Measurements from ENCODE around the gene MAP4K3.

MAP4K3 gene

DNA sequence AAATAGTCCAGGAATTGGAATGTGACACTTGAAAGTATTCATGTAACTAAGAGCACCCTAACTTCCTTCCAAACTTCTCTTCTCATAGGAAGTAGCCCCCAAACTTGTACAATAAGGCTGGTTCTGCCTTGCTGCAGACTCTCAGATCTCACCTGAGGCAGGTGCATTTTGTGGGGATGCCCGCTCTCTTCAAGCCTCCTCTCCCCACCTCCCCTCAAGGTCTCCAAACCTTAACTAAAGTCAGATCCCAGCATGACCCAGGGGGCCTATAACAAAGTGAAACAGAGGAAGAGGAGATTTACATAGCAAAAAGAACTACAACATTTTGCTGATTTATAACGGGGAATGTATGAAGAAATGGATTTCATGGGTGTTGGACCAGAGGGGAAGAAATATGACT, 216.9 kb downstream of the MAP4K3 start:
- no peak for DNase-seq
- H3K27ac Mint-ChIP-seq: no peak overlapping the region
- no peaks in the 10 kb centered on the region for H3K9me3 Mint-ChIP-seq
- H3K4me1 Mint-ChIP-seq: no peaks in the 10 kb centered on the region
- no peaks in the 10 kb centered on the region for H3K36me3 Mint-ChIP-seq (ENCODE audit: low read depth)
- H3K4me3 Mint-ChIP-seq: no peak overlapping the region
- no peaks in the 10 kb centered on the region for H3K27me3 Mint-ChIP-seq (ENCODE audit: low read depth, poor library complexity)
- TF ChIP-seq, protein P1, sequence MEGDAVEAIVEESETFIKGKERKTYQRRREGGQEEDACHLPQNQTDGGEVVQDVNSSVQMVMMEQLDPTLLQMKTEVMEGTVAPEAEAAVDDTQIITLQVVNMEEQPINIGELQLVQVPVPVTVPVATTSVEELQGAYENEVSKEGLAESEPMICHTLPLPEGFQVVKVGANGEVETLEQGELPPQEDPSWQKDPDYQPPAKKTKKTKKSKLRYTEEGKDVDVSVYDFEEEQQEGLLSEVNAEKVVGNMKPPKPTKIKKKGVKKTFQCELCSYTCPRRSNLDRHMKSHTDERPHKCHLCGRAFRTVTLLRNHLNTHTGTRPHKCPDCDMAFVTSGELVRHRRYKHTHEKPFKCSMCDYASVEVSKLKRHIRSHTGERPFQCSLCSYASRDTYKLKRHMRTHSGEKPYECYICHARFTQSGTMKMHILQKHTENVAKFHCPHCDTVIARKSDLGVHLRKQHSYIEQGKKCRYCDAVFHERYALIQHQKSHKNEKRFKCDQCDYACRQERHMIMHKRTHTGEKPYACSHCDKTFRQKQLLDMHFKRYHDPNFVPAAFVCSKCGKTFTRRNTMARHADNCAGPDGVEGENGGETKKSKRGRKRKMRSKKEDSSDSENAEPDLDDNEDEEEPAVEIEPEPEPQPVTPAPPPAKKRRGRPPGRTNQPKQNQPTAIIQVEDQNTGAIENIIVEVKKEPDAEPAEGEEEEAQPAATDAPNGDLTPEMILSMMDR (IDR thresholded peaks at IDR 0.05): no peak

DNA sequence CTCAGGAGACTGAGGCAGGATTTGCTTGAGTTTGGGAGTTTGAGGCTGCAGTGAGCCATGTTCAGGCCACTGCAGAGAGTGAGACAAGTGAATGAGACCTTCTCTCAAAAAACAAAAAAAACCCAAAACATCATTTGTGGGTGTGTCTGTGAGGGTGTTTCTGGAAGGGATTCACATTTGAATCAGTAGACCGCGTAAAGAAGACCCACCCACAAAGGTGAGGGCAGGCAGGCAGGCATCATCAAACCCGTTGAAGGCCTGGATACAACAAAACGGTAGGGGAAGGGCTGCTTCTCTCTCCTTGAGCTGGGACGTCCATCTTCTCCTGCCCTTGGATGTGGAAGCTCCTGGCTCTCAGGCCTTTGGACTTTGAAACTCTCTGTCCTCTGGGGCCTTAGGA, 218.7 kb downstream of the MAP4K3 start:
- Mint-ChIP-seq H3K27ac (no peak overlapping the region), H3K4me3 (no peak overlapping the region), H3K36me3 (ENCODE audit: low read depth) (no peaks in the 10 kb centered on the region), H3K9me3 (no peaks in the 10 kb centered on the region), H3K27me3 (ENCODE audit: low read depth, poor library complexity) (no peaks in the 10 kb centered on the region), H3K4me1 (no peaks in the 10 kb centered on the region)
- TF ChIP-seq, protein P1 (IDR thresholded peaks at IDR 0.05): no peak
- DNase-seq: no peak

DNA sequence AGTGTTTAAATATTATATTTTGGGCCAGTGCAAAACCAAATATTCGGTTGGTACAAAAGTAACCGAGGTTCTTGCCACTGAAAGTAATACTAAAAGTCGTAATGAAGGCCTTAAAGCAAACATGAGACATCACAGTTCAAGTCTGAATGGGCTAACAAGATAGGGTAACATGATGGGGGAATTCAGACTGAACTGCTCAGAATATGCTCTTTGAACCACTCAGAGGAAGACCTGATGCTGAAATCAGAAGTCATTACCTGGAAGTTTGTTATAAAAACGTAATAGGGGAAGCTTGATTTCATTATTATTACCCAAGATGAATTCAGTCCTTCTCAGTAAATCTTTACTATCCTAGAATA, 219.9 kb downstream of the MAP4K3 start:
- DNase-seq: no peak
- Mint-ChIP-seq H3K4me3 (no peak overlapping the region), H3K27ac (no peak overlapping the region), H3K9me3 (no peaks in the 10 kb centered on the region), H3K27me3 (ENCODE audit: low read depth, poor library complexity) (no peaks in the 10 kb centered on the region), H3K4me1 (no peaks in the 10 kb centered on the region), H3K36me3 (ENCODE audit: low read depth) (no peaks in the 10 kb centered on the region)
- TF ChIP-seq, protein P1 (IDR thresholded peaks at IDR 0.05): no peak

DNA sequence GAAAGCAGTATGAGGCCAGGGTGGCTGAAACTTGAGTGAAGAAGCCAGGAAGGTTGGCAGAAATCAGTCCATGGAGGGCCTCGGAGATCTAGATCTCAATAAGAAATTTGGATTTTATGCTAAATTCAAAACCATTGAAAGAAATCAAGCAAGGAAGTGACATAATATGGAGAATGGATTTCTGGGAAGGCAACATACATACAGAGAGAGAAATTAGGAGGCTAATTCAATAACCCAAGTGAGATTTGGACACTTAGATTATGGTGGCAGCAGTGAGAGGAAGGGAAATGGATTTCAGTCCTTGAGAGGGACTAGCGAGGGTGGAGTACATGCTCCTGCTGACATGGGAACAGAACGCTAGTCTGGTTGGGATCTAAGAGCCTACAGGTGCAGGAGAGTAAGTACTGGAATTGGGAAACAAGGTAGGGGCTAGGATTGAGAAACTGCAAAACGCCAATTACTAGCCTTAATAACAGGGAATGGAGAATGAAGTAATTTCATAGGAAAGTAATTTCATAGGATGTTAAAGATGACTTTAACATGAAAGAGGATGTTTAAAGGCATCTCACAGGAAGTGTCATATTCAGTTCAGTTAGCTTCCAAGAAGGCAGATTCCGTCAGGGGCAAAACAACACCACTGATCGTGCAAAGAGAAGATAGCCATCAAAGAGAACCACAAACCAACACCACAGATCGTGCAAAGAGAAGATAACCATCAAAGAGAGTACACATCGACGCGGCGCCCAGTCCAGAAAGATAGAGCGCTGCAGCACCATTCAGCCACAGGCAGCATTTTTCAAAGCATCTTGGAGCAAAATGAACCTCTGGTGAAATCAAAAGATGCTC, 220.5 kb downstream of the MAP4K3 start:
- H3K36me3 Mint-ChIP-seq (ENCODE audit: low read depth): no peaks in the 10 kb centered on the region
- H3K27me3 Mint-ChIP-seq (ENCODE audit: low read depth, poor library complexity): no peaks in the 10 kb centered on the region
- H3K9me3 Mint-ChIP-seq: no peaks in the 10 kb centered on the region
- DNase-seq: no peak
- no peak overlapping the region for H3K27ac Mint-ChIP-seq
- TF ChIP-seq, protein P1 (IDR thresholded peaks at IDR 0.05): no peak
- H3K4me3 Mint-ChIP-seq: no peak overlapping the region
- H3K4me1 Mint-ChIP-seq: no peaks in the 10 kb centered on the region

GRCh38 chr2:39215545-39215944, 221.5 kb downstream of the MAP4K3 start:
- H3K27ac Mint-ChIP-seq: no peak overlapping the region
- no peak for DNase-seq
- H3K4me1 Mint-ChIP-seq: no peaks in the 10 kb centered on the region
- no peak overlapping the region for H3K4me3 Mint-ChIP-seq
- no peaks in the 10 kb centered on the region for H3K9me3 Mint-ChIP-seq
- H3K27me3 Mint-ChIP-seq (ENCODE audit: low read depth, poor library complexity): no peaks in the 10 kb centered on the region
- H3K36me3 Mint-ChIP-seq (ENCODE audit: low read depth): no peaks in the 10 kb centered on the region
- TF ChIP-seq, protein P1 (IDR thresholded peaks at IDR 0.05): no peak

- TF ChIP-seq, protein P1 (IDR thresholded peaks at IDR 0.05): no peak
- Mint-ChIP-seq H3K36me3 (ENCODE audit: low read depth) (no peaks in the 10 kb centered on the region), H3K27me3 (ENCODE audit: low read depth, poor library complexity) (no peaks in the 10 kb centered on the region), H3K9me3 (no peaks in the 10 kb centered on the region), H3K4me3 (no peak overlapping the region), H3K4me1 (no peaks in the 10 kb centered on the region), H3K27ac (no peak overlapping the region)
- DNase-seq: no peak
Observed at GRCh38 chr2:39213015-39213414, 224.1 kb downstream of the MAP4K3 start.
